HCT116 (cell line): ENCODE measurements around the gene OPCML. TPM values are rescaled to one million over a fixed set of nuclear protein-coding genes. Genes with fewer than 3 reads are reported as not detected.

Experiments
- ATAC-seq: fragments of 200-7000 bp; cut with Tn5 transposase; 2 replicates; pipeline ENCODE4 v1.9.1; 2020; ENCODE audit warnings: mild to moderate bottlenecking, moderate library complexity
- BruUV-seq: library from RNA; stranded (reverse); fragments of 400-500 nt; replicated peaks from 2 replicates; lab custom pipeline; 2021; lab: Mats Ljungman, UMichigan
- CTCF ChIA-PET: fragments of 300-600 bp; sonication (Branson Sonifier 250); formaldehyde crosslinking; loops from one replicate; lab custom pipeline; 2021; ENCODE audit warnings: antibody characterized with exemption; lab: Charles Lee
- POLR2A ChIA-PET: fragments of 300-600, 350-600 bp; sonication (Branson Sonifier 250); formaldehyde crosslinking; loops from one replicate; lab custom pipeline; 2021; ENCODE audit warnings: antibody characterized with exemption; lab: Charles Lee
- RAD21 ChIA-PET, 2 experiments: fragments of 300-600 bp; sonication (Branson Sonifier 250); formaldehyde crosslinking; loops; one replicate each; lab custom pipeline; 2023; ENCODE audit warnings: low total read pairs in 2 of 2; ENCODE audit not compliant: uncharacterized antibody in 2 of 2, unreplicated experiment in 2 of 2, low non-redundant PET in 1 of 2; lab: Charles Lee
- DNase-seq: peaks from one replicate; pipeline ENCODE4 v3.0.0-alpha.2; 2010; ENCODE audit warnings: low read depth, low spot score
- H2AFZ ChIP-seq: fragments of 200-600 bp; shearing (Covaris generic), sonication (generic); 2 replicates; pipeline ENCODE4 v1.6.1; 2017; ENCODE audit warnings: low read depth, mixed run types, mixed read lengths, antibody characterized with exemption, low read length; ENCODE audit not compliant: poor library complexity, severe bottlenecking
- H3K27ac ChIP-seq: 2 replicates; pipeline ENCODE4 v1.5.1; 2012; ENCODE audit warnings: low read depth, low read length
- H3K27me3 ChIP-seq: fragments of 200-600 bp; sonication (generic); 2 replicates; pipeline ENCODE4 v1.6.1; 2016; ENCODE audit warnings: mixed run types, low read length, mixed read lengths; ENCODE audit not compliant: insufficient read depth
- H3K36me3 ChIP-seq, 2 experiments: fragments of 200-500 bp in 1 of 2; fragments of 200-600 bp in 1 of 2; sonication (Bioruptor generic) in 1 of 2; sonication (generic) in 1 of 2; 2 replicates each; pipeline versions ENCODE4 v1.5.1 to v1.6.1; 2014 to 2016; ENCODE audit warnings: low read length in 2 of 2, inconsistent platforms in 1 of 2, mixed read lengths in 1 of 2, mixed run types in 1 of 2; ENCODE audit not compliant: insufficient read depth in 2 of 2, control insufficient read depth in 1 of 2
- H3K4me1 ChIP-seq, 2 experiments: fragments of 200-600 bp in 1 of 2; sonication (generic) in 1 of 2; 2 replicates each; pipeline versions ENCODE4 v1.5.1 to v1.6.1; 2012 to 2017; ENCODE audit warnings: low read length in 2 of 2, inconsistent platforms in 1 of 2, mild to moderate bottlenecking in 1 of 2, mixed read lengths in 1 of 2, mixed run types in 1 of 2, moderate library complexity in 1 of 2; ENCODE audit not compliant: insufficient read depth in 2 of 2, control insufficient read depth in 1 of 2
- H3K4me2 ChIP-seq: fragments of 200-600 bp; sonication (generic); 2 replicates; pipeline ENCODE4 v1.6.1; 2017; ENCODE audit warnings: mixed run types, low read length, mixed read lengths
- H3K4me3 ChIP-seq, 2 experiments: fragments of 200-600 bp in 1 of 2; sonication (generic) in 1 of 2; replicated peaks in 1 of 2; 2 replicates each; pipeline ENCODE4 v1.5.1; 2011 to 2016; ENCODE audit warnings: low read length in 2 of 2, control low read depth in 1 of 2, low read depth in 1 of 2, mild to moderate bottlenecking in 1 of 2, mixed read lengths in 1 of 2, mixed run types in 1 of 2
- H3K79me2 ChIP-seq: fragments of 200-600 bp; sonication (generic); 2 replicates; pipeline ENCODE4 v1.6.1; 2017; ENCODE audit warnings: mild to moderate bottlenecking, mixed run types, low read length, moderate library complexity, mixed read lengths; ENCODE audit not compliant: insufficient read depth
- H3K9ac ChIP-seq: fragments of 200-600 bp; sonication (generic); 2 replicates; pipeline ENCODE4 v1.6.1; 2016; ENCODE audit warnings: low read length, mixed read lengths
- H3K9me2 ChIP-seq: fragments of 200-600 bp; sonication (generic), shearing (Covaris generic); 2 replicates; pipeline ENCODE4 v1.6.1; 2017; ENCODE audit warnings: mixed run types, mild to moderate bottlenecking, moderate library complexity; ENCODE audit not compliant: insufficient read depth
- H3K9me3 ChIP-seq, 2 experiments: fragments of 200-500 bp in 1 of 2; fragments of 200-600 bp in 1 of 2; sonication (Bioruptor generic) in 1 of 2; sonication (generic) in 1 of 2; 2 replicates each; pipeline ENCODE4 v1.6.1; 2014 to 2017; ENCODE audit warnings: low read length in 2 of 2, mixed read lengths in 2 of 2, inconsistent platforms in 1 of 2, low read depth in 1 of 2, mild to moderate bottlenecking in 1 of 2, mixed run types in 1 of 2, moderate library complexity in 1 of 2; ENCODE audit not compliant: control insufficient read depth in 1 of 2, insufficient read depth in 1 of 2
- H4K20me1 ChIP-seq: fragments of 200-600 bp; sonication (generic), shearing (Covaris generic); 2 replicates; pipeline ENCODE4 v1.6.1; 2017; ENCODE audit warnings: mixed run types, mild to moderate bottlenecking, moderate library complexity; ENCODE audit not compliant: insufficient read depth
- CEBPB ChIP-seq: IDR thresholded peaks from 2 replicates; pipeline ENCODE4 v1.6.1; 2012; ENCODE audit warnings: low read depth
- POLR2AphosphoS5 ChIP-seq: IDR thresholded peaks from 2 replicates; pipeline ENCODE4 v1.6.1; 2011; ENCODE audit warnings: mild to moderate bottlenecking, low read depth, low read length, moderate library complexity
- RAD21 ChIP-seq: IDR thresholded peaks from 2 replicates; pipeline ENCODE4 v1.6.1; 2012; ENCODE audit warnings: low read depth, mild to moderate bottlenecking
- SIN3A ChIP-seq: IDR thresholded peaks from 2 replicates; pipeline ENCODE4 v1.6.1; 2012; ENCODE audit warnings: low read depth
- SP1 ChIP-seq: IDR thresholded peaks from 2 replicates; pipeline ENCODE4 v1.6.1; 2012; ENCODE audit warnings: low read depth
- ZNF274 ChIP-seq: fragments of 200-500 bp; sonication (Bioruptor generic); IDR thresholded peaks from 2 replicates; pipeline ENCODE4 v1.6.1; 2014; ENCODE audit warnings: mild to moderate bottlenecking, low read depth, low read length, inconsistent platforms
- intact Hi-C: fragments of 100-400 bp; cut with micrococcal nuclease; formaldehyde crosslinking; loops from 2 replicates; pipeline ENCODE4 v1.10.0; 2022
- total RNA-seq: library from RNA; stranded (reverse); gene quantifications from one replicate; pipeline ENCODE4 v1.2.1, GENCODE V29; 2021; ENCODE audit not compliant: unreplicated experiment
- TF ChIP-seq, protein P1 (sequence below): IDR thresholded peaks from 2 replicates; pipeline ENCODE4 v1.6.1; 2012
- TF ChIP-seq, protein P2 (sequence below): IDR thresholded peaks from 2 replicates; pipeline ENCODE4 v1.6.1; 2012; ENCODE audit warnings: low read depth
- TF ChIP-seq, protein P3 (sequence below): IDR thresholded peaks from 2 replicates; pipeline ENCODE4 v1.6.1; 2012

OPCML gene
- total RNA-seq, 1 experiment from 2014 or later, result not detected

DNA sequence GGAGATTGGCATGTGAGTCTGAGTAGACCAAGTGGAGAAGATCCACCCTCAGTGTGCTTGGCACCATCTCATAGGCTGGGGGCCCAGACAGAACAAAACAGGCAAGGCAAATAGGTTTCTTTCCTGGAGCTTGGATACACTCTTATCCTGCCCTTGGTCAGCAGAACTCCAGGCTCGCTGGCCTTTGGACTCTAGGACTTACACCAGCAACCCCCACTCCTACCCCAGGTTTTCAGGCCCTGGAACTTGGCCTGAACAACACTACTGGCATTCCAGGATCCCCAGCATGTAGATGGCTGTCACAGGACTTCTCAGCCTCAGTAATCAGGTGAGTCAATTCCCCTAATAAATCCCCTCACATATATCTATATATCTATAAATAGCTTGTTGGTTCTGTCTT, 637.7 kb downstream of the OPCML start:
- ChIA-PET RAD21 (no interaction called here), CTCF (no interaction called here)
- no peak overlapping the region for H3K4me2 ChIP-seq
- no peak overlapping the region for H2AFZ ChIP-seq
- no peak overlapping the region for H3K4me3 ChIP-seq
- intact Hi-C loops, result no loop called here
- ATAC-seq, result no peak
- H3K36me3 ChIP-seq, result no peaks in the 10 kb centered on the region
- DNase-seq, result no peak
- peaks cover 6 to 22% of the 10 kb centered on the region in 2 experiments; a peak in 2 of 4 replicates for H3K9me3 ChIP-seq
- no peaks in the 10 kb centered on the region for H3K27me3 ChIP-seq
- no peak overlapping the region for H3K27ac ChIP-seq
- TF ChIP-seq SIN3A (no peak), SP1 (no peak), ZNF274 (no peak), CEBPB (no peak), RAD21 (no peak), POLR2AphosphoS5 (no peak)
- TF ChIP-seq, protein P1, sequence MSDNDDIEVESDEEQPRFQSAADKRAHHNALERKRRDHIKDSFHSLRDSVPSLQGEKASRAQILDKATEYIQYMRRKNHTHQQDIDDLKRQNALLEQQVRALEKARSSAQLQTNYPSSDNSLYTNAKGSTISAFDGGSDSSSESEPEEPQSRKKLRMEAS, result no peak
- TF ChIP-seq, protein P2, sequence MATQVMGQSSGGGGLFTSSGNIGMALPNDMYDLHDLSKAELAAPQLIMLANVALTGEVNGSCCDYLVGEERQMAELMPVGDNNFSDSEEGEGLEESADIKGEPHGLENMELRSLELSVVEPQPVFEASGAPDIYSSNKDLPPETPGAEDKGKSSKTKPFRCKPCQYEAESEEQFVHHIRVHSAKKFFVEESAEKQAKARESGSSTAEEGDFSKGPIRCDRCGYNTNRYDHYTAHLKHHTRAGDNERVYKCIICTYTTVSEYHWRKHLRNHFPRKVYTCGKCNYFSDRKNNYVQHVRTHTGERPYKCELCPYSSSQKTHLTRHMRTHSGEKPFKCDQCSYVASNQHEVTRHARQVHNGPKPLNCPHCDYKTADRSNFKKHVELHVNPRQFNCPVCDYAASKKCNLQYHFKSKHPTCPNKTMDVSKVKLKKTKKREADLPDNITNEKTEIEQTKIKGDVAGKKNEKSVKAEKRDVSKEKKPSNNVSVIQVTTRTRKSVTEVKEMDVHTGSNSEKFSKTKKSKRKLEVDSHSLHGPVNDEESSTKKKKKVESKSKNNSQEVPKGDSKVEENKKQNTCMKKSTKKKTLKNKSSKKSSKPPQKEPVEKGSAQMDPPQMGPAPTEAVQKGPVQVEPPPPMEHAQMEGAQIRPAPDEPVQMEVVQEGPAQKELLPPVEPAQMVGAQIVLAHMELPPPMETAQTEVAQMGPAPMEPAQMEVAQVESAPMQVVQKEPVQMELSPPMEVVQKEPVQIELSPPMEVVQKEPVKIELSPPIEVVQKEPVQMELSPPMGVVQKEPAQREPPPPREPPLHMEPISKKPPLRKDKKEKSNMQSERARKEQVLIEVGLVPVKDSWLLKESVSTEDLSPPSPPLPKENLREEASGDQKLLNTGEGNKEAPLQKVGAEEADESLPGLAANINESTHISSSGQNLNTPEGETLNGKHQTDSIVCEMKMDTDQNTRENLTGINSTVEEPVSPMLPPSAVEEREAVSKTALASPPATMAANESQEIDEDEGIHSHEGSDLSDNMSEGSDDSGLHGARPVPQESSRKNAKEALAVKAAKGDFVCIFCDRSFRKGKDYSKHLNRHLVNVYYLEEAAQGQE, result no peak
- TF ChIP-seq, protein P3, sequence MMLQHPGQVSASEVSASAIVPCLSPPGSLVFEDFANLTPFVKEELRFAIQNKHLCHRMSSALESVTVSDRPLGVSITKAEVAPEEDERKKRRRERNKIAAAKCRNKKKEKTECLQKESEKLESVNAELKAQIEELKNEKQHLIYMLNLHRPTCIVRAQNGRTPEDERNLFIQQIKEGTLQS, result no peak
- TF ChIP-seq, all 23 proteins: peak for 0
- no TSS peak for BruUV-seq
- no peak overlapping the region for H3K9ac ChIP-seq
- H3K79me2 ChIP-seq, result no peaks in the 10 kb centered on the region
- no peaks in the 10 kb centered on the region for H3K9me2 ChIP-seq
- H4K20me1 ChIP-seq, result no peaks in the 10 kb centered on the region
- POLR2A ChIA-PET, result no interaction called here
- no peaks in the 10 kb centered on the region for H3K4me1 ChIP-seq
